ENCODE data around the gene AGBL1.

The AGBL1 gene

DNA sequence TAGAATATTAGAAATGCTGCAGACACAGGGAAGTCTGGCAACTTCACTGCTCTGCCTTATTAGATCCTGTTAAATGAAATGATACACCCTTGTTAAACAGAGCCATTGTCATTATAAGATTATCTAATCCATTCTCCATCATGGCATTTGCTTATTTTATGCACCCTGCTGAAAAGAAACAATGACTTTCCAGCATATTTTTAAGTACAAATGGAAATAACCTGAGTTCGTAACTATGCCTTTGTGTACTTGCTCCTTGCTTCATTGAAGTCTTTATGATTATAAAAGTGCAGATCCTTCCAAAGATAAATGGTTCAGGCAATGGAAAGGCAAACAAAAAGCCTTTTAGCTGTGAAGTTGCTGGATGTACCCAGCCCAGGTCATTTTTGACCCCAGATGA lies 195.7 kb downstream of the AGBL1 start:
- no peak for DNase-seq (ENCODE audit: extremely low spot score)
- ChIA-PET POLR2A (no interaction called here), CTCF (interaction anchor here (1.3 to 1.7 kb wide), 2 partner anchors 9 to 13 kb away, joined by 3 to 5 read pairs; no protein-coding TSS in a partner anchor)
- TF ChIP-seq, protein P1, sequence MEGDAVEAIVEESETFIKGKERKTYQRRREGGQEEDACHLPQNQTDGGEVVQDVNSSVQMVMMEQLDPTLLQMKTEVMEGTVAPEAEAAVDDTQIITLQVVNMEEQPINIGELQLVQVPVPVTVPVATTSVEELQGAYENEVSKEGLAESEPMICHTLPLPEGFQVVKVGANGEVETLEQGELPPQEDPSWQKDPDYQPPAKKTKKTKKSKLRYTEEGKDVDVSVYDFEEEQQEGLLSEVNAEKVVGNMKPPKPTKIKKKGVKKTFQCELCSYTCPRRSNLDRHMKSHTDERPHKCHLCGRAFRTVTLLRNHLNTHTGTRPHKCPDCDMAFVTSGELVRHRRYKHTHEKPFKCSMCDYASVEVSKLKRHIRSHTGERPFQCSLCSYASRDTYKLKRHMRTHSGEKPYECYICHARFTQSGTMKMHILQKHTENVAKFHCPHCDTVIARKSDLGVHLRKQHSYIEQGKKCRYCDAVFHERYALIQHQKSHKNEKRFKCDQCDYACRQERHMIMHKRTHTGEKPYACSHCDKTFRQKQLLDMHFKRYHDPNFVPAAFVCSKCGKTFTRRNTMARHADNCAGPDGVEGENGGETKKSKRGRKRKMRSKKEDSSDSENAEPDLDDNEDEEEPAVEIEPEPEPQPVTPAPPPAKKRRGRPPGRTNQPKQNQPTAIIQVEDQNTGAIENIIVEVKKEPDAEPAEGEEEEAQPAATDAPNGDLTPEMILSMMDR (IDR thresholded peaks at IDR 0.05; ENCODE audit: control extremely low read depth, extremely low read depth, low read depth, missing control alignments), result no peak

DNA sequence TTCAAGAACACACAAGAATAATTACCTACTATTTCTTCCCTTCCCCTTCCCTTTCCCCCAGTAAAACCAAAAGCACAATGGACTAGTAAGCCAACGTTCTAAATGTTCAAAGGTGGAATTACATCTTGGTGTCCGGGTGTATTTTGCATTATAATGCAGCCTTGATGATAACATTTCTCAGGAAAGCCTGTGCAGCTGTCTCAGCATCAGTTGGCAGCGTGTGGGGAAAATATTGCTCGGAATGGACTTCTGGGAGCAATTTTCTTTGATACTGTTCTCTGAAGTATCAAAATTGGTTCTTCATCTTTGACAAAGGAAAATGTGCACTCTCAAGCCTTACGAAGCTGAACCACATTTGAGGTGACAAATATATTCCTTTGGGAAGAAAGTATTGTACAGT lies 198.9 kb downstream of the AGBL1 start:
- DNase-seq (ENCODE audit: extremely low spot score), result no peak
- TF ChIP-seq, protein P1 (IDR thresholded peaks at IDR 0.05; ENCODE audit: control extremely low read depth, extremely low read depth, low read depth, missing control alignments), result no peak
- ChIA-PET CTCF (no interaction called here), POLR2A (no interaction called here)

DNA sequence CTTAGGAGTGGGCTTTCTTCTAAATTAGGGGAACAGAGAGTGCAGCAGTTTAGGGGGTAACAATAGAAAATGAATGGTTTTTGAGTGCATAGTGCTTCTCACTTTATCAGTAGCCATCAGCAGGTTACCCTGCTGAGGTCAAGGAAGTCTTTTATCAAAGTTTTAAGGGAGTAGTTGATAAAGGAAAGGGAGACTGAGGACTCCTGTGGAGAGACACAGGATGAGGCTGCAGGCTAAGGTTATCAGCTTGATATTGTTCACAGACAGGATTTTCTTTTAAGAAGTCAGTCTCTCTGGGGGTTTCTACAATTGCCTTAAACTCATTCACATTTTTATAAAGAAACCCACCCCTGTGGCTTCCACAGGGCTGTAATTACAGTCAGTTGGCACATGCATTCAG lies 205.0 kb downstream of the AGBL1 start:
- TF ChIP-seq, protein P1 (IDR thresholded peaks at IDR 0.05; ENCODE audit: control extremely low read depth, extremely low read depth, low read depth, missing control alignments), result no peak
- POLR2A ChIA-PET, result no interaction called here
- CTCF ChIA-PET, result interaction anchor here (1.5 kb wide), 1 partner anchor 9 kb away, joined by 5 read pairs; no protein-coding TSS in a partner anchor
- DNase-seq (ENCODE audit: extremely low spot score), result no peak

DNA sequence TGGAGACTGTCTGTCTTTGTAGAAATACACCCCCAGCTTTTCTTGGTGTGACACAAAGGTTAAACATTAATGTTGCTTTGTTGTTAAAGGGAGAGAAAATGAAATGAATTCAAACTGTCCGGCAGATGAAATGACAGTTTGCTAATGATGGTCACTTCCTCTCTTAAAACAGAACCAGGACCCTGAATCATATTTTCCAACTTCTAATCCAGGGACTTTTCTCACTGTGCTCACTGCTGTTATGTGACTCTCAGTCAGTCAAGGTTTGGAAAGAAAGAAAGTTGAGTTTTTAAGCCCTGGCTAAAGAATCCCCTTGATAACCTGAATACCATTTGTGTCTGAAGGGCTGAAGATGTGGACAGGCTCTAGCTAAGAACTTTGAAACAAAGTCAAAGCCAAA lies 215.8 kb downstream of the AGBL1 start:
- ChIA-PET POLR2A (no interaction called here), CTCF (interaction anchor here (0.8 kb wide), 1 partner anchor 41 kb away, joined by 3 read pairs; no protein-coding TSS in a partner anchor)
- DNase-seq (ENCODE audit: extremely low spot score), result no peak
- TF ChIP-seq, protein P1 (IDR thresholded peaks at IDR 0.05; ENCODE audit: control extremely low read depth, extremely low read depth, low read depth, missing control alignments), result no peak

DNA sequence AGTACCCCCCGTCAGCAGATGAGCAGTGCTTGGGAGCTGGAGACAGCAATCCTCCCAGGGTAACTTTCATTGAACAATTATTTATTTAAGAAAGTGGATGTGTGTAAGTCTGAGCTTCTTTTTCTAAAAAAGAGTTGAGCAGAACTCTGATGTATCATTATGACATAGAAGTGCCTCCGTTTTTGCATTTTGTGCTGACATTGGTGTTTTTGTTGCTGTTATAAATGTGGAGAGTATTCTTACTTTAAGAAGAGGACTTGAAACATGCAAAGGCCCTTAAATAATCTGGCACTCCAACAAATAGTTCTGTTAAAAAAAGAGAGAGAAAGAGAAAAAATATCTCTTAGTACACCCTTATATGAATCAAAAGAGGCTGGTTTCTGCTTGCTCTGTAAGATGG lies 217.1 kb downstream of the AGBL1 start:
- DNase-seq (ENCODE audit: extremely low spot score), result no peak
- TF ChIP-seq, protein P1 (IDR thresholded peaks at IDR 0.05; ENCODE audit: control extremely low read depth, extremely low read depth, low read depth, missing control alignments), result no peak
- POLR2A ChIA-PET, result no interaction called here
- CTCF ChIA-PET, result interaction anchor here (0.8 to 1.4 kb wide), 2 partner anchors 9 to 15 kb away, joined by 3 to 4 read pairs; no protein-coding TSS in a partner anchor

DNA sequence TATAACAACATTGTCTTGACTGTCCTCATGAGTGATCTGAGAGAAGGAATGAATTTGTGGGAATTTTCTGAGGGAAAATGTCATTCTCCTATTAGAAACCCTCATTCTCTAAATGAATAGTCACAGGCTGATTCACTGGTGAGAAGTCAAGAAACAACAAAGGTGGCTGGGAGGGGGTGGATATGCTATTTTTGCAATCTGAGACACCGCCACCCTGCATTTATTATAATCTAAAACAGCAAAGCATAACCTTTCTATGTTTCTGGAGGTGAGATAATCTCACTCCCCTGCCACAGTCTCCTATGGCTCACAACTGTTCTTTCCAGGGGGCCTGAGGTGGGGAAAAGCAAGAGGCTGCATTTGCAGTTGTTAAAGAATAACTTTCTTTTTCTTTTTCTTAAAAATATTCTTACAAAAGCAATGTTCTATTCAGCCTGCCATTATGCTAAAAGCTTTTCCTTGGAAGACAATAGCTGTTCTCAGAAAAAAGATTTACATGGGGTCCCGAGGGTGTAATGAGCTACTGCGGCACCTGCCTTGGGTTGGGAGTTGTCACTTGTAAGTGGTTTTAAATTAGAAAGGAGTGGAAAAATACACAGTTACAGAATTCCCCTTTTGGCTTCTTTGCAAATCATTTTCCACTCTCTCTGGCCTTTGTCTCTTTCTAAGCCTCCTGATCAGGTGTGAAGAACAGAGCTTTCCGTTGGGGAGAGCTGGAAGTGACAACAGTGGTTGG lies 220.9 kb downstream of the AGBL1 start:
- TF ChIP-seq, protein P1 (IDR thresholded peaks at IDR 0.05; ENCODE audit: control extremely low read depth, extremely low read depth, low read depth, missing control alignments), result no peak
- no peak for DNase-seq (ENCODE audit: extremely low spot score)
- CTCF ChIA-PET, result interaction anchor here (0.9 to 1.0 kb wide), 2 partner anchors 10 to 17 kb away, joined by 3 read pairs; no protein-coding TSS in a partner anchor
- POLR2A ChIA-PET, result no interaction called here

Data from GM10248 (cell line).